Measurements from ENCODE around the gene NXT1. TPM values are rescaled to one million over a fixed set of nuclear protein-coding genes. Genes with fewer than 3 reads are reported as not detected.
A peak's percentile ranks its signal among the peaks of the same experiment; 100 is the strongest.

The NXT1 gene
- total RNA-seq, 1 donor from 2014 or later: 17.9 TPM

- FAIRE-seq (no peak), DNase-seq (ENCODE audit: low read depth) (peak; percentile 17)
- Histone ChIP-seq H3K79me2 (ENCODE audit: insufficient read depth, low read length) (peaks cover 54% of the 10 kb centered on the region), H3K4me1 (ENCODE audit: insufficient read depth, low read length) (peaks cover 31% of the 10 kb centered on the region), H3K4me2 (ENCODE audit: low read length) (peak overlapping the region; percentile 97), H3K9ac (ENCODE audit: low read length) (peak overlapping the region; percentile 91), H3K27ac (ENCODE audit: low read depth, low read length) (peak overlapping the region; percentile 80), H3K4me3 (ENCODE audit: insufficient read depth, low read depth, low read length) (peak overlapping the region; percentile 75), H3K36me3 (ENCODE audit: insufficient read depth, low read length) (peaks cover 9% of the 10 kb centered on the region), H3K9me3 (ENCODE audit: insufficient read depth, low read depth, low read length) (no peaks in the 10 kb centered on the region), H3K27me3 (ENCODE audit: insufficient read depth, low read length) (no peaks in the 10 kb centered on the region), H4K20me1 (ENCODE audit: insufficient read depth, low read length) (peaks cover 51% of the 10 kb centered on the region), H2AFZ (ENCODE audit: low read depth, low read length) (no peak overlapping the region)
- TF ChIP-seq CTCF (IDR thresholded peaks at IDR 0.05; ENCODE audit: insufficient read depth, low read depth, low read length) (no peak), EZH2 (IDR thresholded peaks at IDR 0.05; ENCODE audit: insufficient read depth, low read length) (no peak)
- H3K4me3 Mint-ChIP-seq (ENCODE audit: unreplicated experiment): peak overlapping the region; percentile 95
- peak overlapping the region; percentile 87 for H3K27ac Mint-ChIP-seq (ENCODE audit: unreplicated experiment)
- peaks cover 30% of the 10 kb centered on the region for H3K4me1 Mint-ChIP-seq (ENCODE audit: low read depth, unreplicated experiment)
- H3K27me3 Mint-ChIP-seq (ENCODE audit: low read depth, unreplicated experiment): no peaks in the 10 kb centered on the region
- no peaks in the 10 kb centered on the region for H3K9me3 Mint-ChIP-seq (ENCODE audit: unreplicated experiment)
- H3K36me3 Mint-ChIP-seq (ENCODE audit: low read depth, unreplicated experiment): peaks cover 6% of the 10 kb centered on the region
These were observed 12.0 kb downstream of the NXT1 start for GRCh38 chr20:23362392-23363256.

GRCh38 chr20:23363257-23363649 lies 12.7 kb downstream of the NXT1 start:
- FAIRE-seq: no peak
- H3K27ac Mint-ChIP-seq (ENCODE audit: unreplicated experiment): peak overlapping the region; percentile 87

More at GRCh38 chr20:23363257-23363649, 12.7 kb downstream of the NXT1 start:
- Histone ChIP-seq H3K36me3 (ENCODE audit: insufficient read depth, low read length) (peaks cover 9% of the 10 kb centered on the region), H3K27me3 (ENCODE audit: insufficient read depth, low read length) (no peaks in the 10 kb centered on the region), H3K27ac (ENCODE audit: low read depth, low read length) (peak overlapping the region; percentile 80), H4K20me1 (ENCODE audit: insufficient read depth, low read length) (peaks cover 57% of the 10 kb centered on the region), H3K4me3 (ENCODE audit: insufficient read depth, low read depth, low read length) (peak overlapping the region; percentile 75), H3K4me1 (ENCODE audit: insufficient read depth, low read length) (peaks cover 34% of the 10 kb centered on the region), H3K9me3 (ENCODE audit: insufficient read depth, low read depth, low read length) (no peaks in the 10 kb centered on the region), H3K4me2 (ENCODE audit: low read length) (peak overlapping the region; percentile 97), H3K9ac (ENCODE audit: low read length) (peak overlapping the region; percentile 91), H3K79me2 (ENCODE audit: insufficient read depth, low read length) (peaks cover 60% of the 10 kb centered on the region), H2AFZ (ENCODE audit: low read depth, low read length) (no peak overlapping the region)
- Mint-ChIP-seq H3K36me3 (ENCODE audit: low read depth, unreplicated experiment) (peaks cover 6% of the 10 kb centered on the region), H3K9me3 (ENCODE audit: unreplicated experiment) (no peaks in the 10 kb centered on the region), H3K4me3 (ENCODE audit: unreplicated experiment) (peak overlapping the region; percentile 95), H3K27me3 (ENCODE audit: low read depth, unreplicated experiment) (no peaks in the 10 kb centered on the region), H3K4me1 (ENCODE audit: low read depth, unreplicated experiment) (peaks cover 36% of the 10 kb centered on the region)
- DNase-seq (ENCODE audit: low read depth): no peak
- TF ChIP-seq CTCF (IDR thresholded peaks at IDR 0.05; ENCODE audit: insufficient read depth, low read depth, low read length) (no peak), EZH2 (IDR thresholded peaks at IDR 0.05; ENCODE audit: insufficient read depth, low read length) (no peak)
